Mesenchymal stem cell (in vitro differentiated cells and primary cell): ENCODE measurements around the gene RNF157.
A peak's percentile ranks its signal among the peaks of the same experiment; 100 is the strongest.

Experiments
- DNase-seq: peaks from one replicate; pipeline ENCODE4 v3.0.0-alpha.2; 2013
- H2AFZ ChIP-seq: one replicate; pipeline ENCODE4 v1.6.1; 2013; ENCODE audit warnings: low read depth, mild to moderate bottlenecking, control low read depth, inconsistent platforms, low read length, moderate library complexity
- H2AK5ac ChIP-seq: 2 replicates; pipeline ENCODE4 v1.6.1; 2013; ENCODE audit warnings: low read length, moderate library complexity, mild to moderate bottlenecking, inconsistent platforms; ENCODE audit not compliant: severe bottlenecking
- H2BK120ac ChIP-seq: one replicate; pipeline ENCODE4 v1.6.1; 2013; ENCODE audit warnings: low read depth, mild to moderate bottlenecking, inconsistent platforms, low read length, moderate library complexity
- H2BK12ac ChIP-seq, 2 experiments: one replicate each; pipeline ENCODE4 v1.6.1; 2013; ENCODE audit warnings: inconsistent platforms in 2 of 2, low read length in 2 of 2, mild to moderate bottlenecking in 2 of 2, moderate library complexity in 2 of 2, control low read depth in 1 of 2
- H2BK15ac ChIP-seq: one replicate; pipeline ENCODE4 v1.6.1; 2013; ENCODE audit warnings: mild to moderate bottlenecking, low read depth, inconsistent platforms; ENCODE audit not compliant: poor library complexity, severe bottlenecking
- H2BK5ac ChIP-seq: 2 replicates; pipeline ENCODE4 v1.6.1; 2013; ENCODE audit warnings: low read depth, mild to moderate bottlenecking, low read length, control low read depth, inconsistent platforms; ENCODE audit not compliant: poor library complexity, severe bottlenecking
- H3K14ac ChIP-seq, 2 experiments: one replicate each; pipeline ENCODE4 v1.6.1; 2013; ENCODE audit warnings: inconsistent platforms in 2 of 2, low read length in 2 of 2, control low read depth in 1 of 2, mild to moderate bottlenecking in 1 of 2, moderate library complexity in 1 of 2
- H3K18ac ChIP-seq, 2 experiments: one replicate each; pipeline ENCODE4 v1.6.1; 2013; ENCODE audit warnings: inconsistent platforms in 2 of 2, low read length in 2 of 2, control low read depth in 1 of 2, low read depth in 1 of 2, mild to moderate bottlenecking in 1 of 2
- H3K23ac ChIP-seq, 2 experiments: one replicate each; pipeline ENCODE4 v1.6.1; 2013; ENCODE audit warnings: inconsistent platforms in 2 of 2, low read length in 2 of 2, mild to moderate bottlenecking in 2 of 2, moderate library complexity in 2 of 2, control low read depth in 1 of 2
- H3K27ac ChIP-seq: 2 replicates; pipeline ENCODE4 v1.5.1; 2013; ENCODE audit warnings: mild to moderate bottlenecking, moderate library complexity, low read length, control low read depth, inconsistent platforms; ENCODE audit not compliant: poor library complexity, severe bottlenecking
- H3K27me3 ChIP-seq, 2 experiments: 2 replicates each; pipeline versions ENCODE4 v1.6.1 to v1.7.0; 2013; ENCODE audit warnings: low read length in 2 of 2, mild to moderate bottlenecking in 2 of 2, moderate library complexity in 2 of 2, control low read depth in 1 of 2, inconsistent platforms in 1 of 2; ENCODE audit not compliant: control insufficient read depth in 1 of 2, insufficient read depth in 1 of 2
- H3K36me3 ChIP-seq, 2 experiments: 2 replicates each; pipeline versions ENCODE4 v1.6.1 to v1.7.0; 2013; ENCODE audit warnings: low read length in 2 of 2, control low read depth in 1 of 2, inconsistent platforms in 1 of 2, low read depth in 1 of 2, mild to moderate bottlenecking in 1 of 2; ENCODE audit not compliant: insufficient read depth in 2 of 2, control insufficient read depth in 1 of 2
- H3K4ac ChIP-seq, 2 experiments: one replicate each; pipeline ENCODE4 v1.6.1; 2013; ENCODE audit warnings: inconsistent platforms in 2 of 2, low read length in 2 of 2, mild to moderate bottlenecking in 2 of 2, moderate library complexity in 2 of 2, control low read depth in 1 of 2, low read depth in 1 of 2
- H3K4me1 ChIP-seq: 2 replicates; pipeline ENCODE4 v1.6.1; 2013; ENCODE audit warnings: low read depth, low read length, control low read depth; ENCODE audit not compliant: control insufficient read depth, insufficient read depth
- H3K4me2 ChIP-seq: 2 replicates; pipeline ENCODE4 v1.6.1; 2013; ENCODE audit warnings: low read length, mild to moderate bottlenecking, inconsistent platforms; ENCODE audit not compliant: poor library complexity, severe bottlenecking
- H3K4me3 ChIP-seq, 2 experiments: 2 replicates each; pipeline versions ENCODE4 v1.5.1 to v1.7.0; 2013; ENCODE audit warnings: low read length in 2 of 2, mild to moderate bottlenecking in 2 of 2, control low read depth in 1 of 2, low read depth in 1 of 2; ENCODE audit not compliant: insufficient read depth in 1 of 2
- H3K79me1 ChIP-seq: replicated peaks from 2 replicates; pipeline ENCODE4 v1.6.1; 2013; ENCODE audit warnings: mild to moderate bottlenecking, control low read depth, low read length, inconsistent platforms; ENCODE audit not compliant: poor library complexity, severe bottlenecking
- H3K9ac ChIP-seq: 2 replicates; pipeline ENCODE4 v1.7.0; 2013; ENCODE audit warnings: mild to moderate bottlenecking, low read length, moderate library complexity
- H3K9me3 ChIP-seq: 2 replicates; pipeline ENCODE4 v1.7.0; 2013; ENCODE audit warnings: mild to moderate bottlenecking, low read length; ENCODE audit not compliant: control insufficient read depth
- H4K8ac ChIP-seq: one replicate; pipeline ENCODE4 v1.6.1; 2013; ENCODE audit warnings: inconsistent platforms, mild to moderate bottlenecking, low read length, moderate library complexity
- H4K91ac ChIP-seq: one replicate; pipeline ENCODE4 v1.6.1; 2013; ENCODE audit warnings: mild to moderate bottlenecking, low read length, inconsistent platforms
- WGBS: methylation state at CpG from one replicate; pipeline ENCODE4 v1.1.7; 2013; ENCODE audit warnings: mixed read lengths; 5-methylcytosine and 5-hydroxymethylcytosine counted together

Gene RNF157

GRCh38 chr17:76243826-76244679 lies 3.8 kb upstream of the RNF157 start:
- WGBS, result 90% methylated on average over 12 of the region's 12 CpGs
- Histone ChIP-seq H3K9ac (no peak overlapping the region), H3K4me1 (peaks cover 18% of the 10 kb centered on the region), H3K36me3 (no peaks in the 10 kb centered on the region), H3K79me1 (peaks cover 3% of the 10 kb centered on the region), H2AFZ (no peak overlapping the region), H3K4me3 (no peak overlapping the region), H4K8ac (no peak overlapping the region), H3K4ac (no peak overlapping the region), H3K27me3 (peaks cover 0 to 37% of the 10 kb centered on the region in 2 experiments), H4K91ac (no peak overlapping the region), H2BK15ac (no peak overlapping the region), H2AK5ac (peak overlapping the region; percentile 18), H2BK12ac (no peak overlapping the region), H2BK5ac (no peak overlapping the region), H3K23ac (no peak overlapping the region), H3K4me2 (no peak overlapping the region), H3K9me3 (no peaks in the 10 kb centered on the region), H2BK120ac (no peak overlapping the region), H3K14ac (no peak overlapping the region), H3K18ac (no peak overlapping the region), H3K27ac (no peak overlapping the region)
- DNase-seq, result no peak

DNA sequence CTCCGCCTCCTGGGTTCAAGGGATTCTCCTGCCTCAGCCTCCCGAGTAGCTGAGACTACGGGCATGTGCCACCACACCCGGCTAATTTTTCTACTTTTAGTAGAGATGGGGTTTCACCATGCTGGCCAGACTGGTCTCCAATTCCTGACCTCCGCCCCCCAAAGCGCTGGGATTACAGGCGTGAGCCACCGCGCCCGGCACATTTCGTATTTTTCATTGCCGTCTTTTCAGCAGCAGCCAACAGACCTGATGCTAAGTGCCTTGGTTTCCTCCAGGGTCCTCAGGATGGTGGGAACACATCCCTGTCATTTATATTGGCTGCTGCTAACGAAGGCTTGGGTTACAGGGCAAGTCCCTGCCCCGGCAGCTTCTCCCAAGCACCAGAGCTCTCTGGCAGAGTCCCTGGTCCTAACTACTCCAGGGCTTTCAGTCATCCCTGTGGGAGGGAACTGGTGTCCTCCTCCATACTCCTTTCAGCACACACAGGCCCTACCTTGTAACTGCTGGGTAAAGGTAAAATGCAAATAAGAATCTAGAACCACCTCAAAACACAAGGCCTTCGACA lies 1.5 kb upstream of the RNF157 start:
- H3K27me3 ChIP-seq, result peaks cover 0 to 38% of the 10 kb centered on the region in 2 experiments
- no peak overlapping the region for H3K18ac ChIP-seq
- no peak overlapping the region for H3K4ac ChIP-seq
- no peak overlapping the region for H2BK5ac ChIP-seq
- H3K79me1 ChIP-seq, result peaks cover 3% of the 10 kb centered on the region
- no peak overlapping the region for H3K4me2 ChIP-seq
- H2BK12ac ChIP-seq, result no peak overlapping the region
- peak overlapping the region; percentile 66 for H2AK5ac ChIP-seq
- no peak for DNase-seq
- H3K4me1 ChIP-seq, result peaks cover 22% of the 10 kb centered on the region
- WGBS, result 97% methylated on average over 15 of the region's 15 CpGs
- H2BK120ac ChIP-seq, result no peak overlapping the region
- peak overlapping the region; percentile 86 for H3K9ac ChIP-seq
- H4K8ac ChIP-seq, result peak overlapping the region; percentile 19
- H2AFZ ChIP-seq, result no peak overlapping the region
- H2BK15ac ChIP-seq, result no peak overlapping the region
- H3K9me3 ChIP-seq, result no peaks in the 10 kb centered on the region
- H3K36me3 ChIP-seq, result no peaks in the 10 kb centered on the region
- H3K23ac ChIP-seq, result no peak overlapping the region
- no peak overlapping the region for H3K4me3 ChIP-seq
- H3K27ac ChIP-seq, result no peak overlapping the region
- H3K14ac ChIP-seq, result no peak overlapping the region
- no peak overlapping the region for H4K91ac ChIP-seq

- Histone ChIP-seq H3K18ac (peak overlapping the region in 1 of 2 experiments; percentile 53), H3K27me3 (peaks cover 0 to 37% of the 10 kb centered on the region in 2 experiments), H4K8ac (peak overlapping the region; percentile 87), H2BK120ac (no peak overlapping the region), H2AFZ (peak overlapping the region; percentile 91), H3K4me2 (peak overlapping the region; percentile 58), H3K27ac (no peak overlapping the region), H3K4ac (no peak overlapping the region), H3K23ac (no peak overlapping the region), H3K36me3 (no peaks in the 10 kb centered on the region), H4K91ac (no peak overlapping the region), H3K9ac (peak overlapping the region; percentile 86), H3K9me3 (no peaks in the 10 kb centered on the region), H3K4me1 (peaks cover 20% of the 10 kb centered on the region), H2AK5ac (no peak overlapping the region), H2BK5ac (no peak overlapping the region), H3K4me3 (peak overlapping the region; percentile 72 to 87), H2BK15ac (no peak overlapping the region), H3K14ac (no peak overlapping the region), H2BK12ac (no peak overlapping the region), H3K79me1 (peaks cover 3% of the 10 kb centered on the region)
- no peak for DNase-seq
- WGBS, result 42% methylated on average over 7 of the region's 12 CpGs
These were observed 878 bp upstream of the RNF157 start for GRCh38 chr17:76241204-76241538.

DNA sequence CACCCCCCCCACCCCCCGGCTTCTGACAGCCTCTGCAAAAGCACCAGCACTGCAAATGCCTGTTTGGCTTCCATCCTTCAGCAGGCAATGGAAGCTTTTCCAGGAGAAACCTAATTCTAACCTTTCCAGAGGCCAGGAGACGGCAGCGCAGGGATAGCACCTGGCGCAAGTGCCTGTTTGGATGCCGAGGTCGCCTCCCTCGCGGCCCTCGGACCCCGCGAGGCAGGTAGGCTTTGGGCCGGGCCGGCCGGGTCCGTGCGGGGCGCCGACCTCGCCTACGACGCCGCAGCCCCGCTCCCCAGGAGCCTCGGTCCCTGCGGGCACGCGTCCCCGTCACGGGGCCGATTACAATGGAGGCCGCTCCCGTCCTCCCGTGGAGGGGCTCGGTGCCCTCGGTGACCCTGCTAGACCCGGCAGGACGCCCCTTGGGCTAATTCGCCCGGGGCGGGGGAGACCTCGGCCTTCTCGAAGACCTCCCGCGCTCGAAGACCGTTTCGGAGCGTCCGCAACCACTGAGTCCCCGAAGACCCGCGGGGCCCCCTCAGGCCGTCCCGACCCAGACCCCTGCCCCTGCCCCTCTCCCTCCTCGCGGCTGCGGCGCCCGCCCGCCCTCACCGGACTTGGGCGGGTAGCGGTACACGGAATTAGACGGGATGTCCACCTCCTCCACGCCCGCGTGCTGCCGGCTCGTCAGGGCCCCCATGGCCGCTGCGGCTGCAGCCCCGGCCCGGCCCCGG lies 587 bp downstream of the RNF157 start:
- Histone ChIP-seq H3K4ac (no peak overlapping the region), H4K91ac (peak overlapping the region; percentile 45), H3K18ac (peak overlapping the region; percentile 18 to 48), H3K14ac (peak overlapping the region in 1 of 2 experiments; percentile 66), H3K27me3 (peaks cover 0 to 34% of the 10 kb centered on the region in 2 experiments), H2BK15ac (peak overlapping the region; percentile 99), H3K4me3 (peak overlapping the region; percentile 46 to 72), H2AFZ (no peak overlapping the region), H3K9me3 (no peaks in the 10 kb centered on the region), H3K79me1 (peaks cover 3% of the 10 kb centered on the region), H3K23ac (peak overlapping the region in 1 of 2 experiments; percentile 34), H2BK120ac (no peak overlapping the region), H2BK12ac (peak overlapping the region in 1 of 2 experiments; percentile 26), H3K36me3 (no peaks in the 10 kb centered on the region), H3K4me1 (peaks cover 20% of the 10 kb centered on the region), H2AK5ac (no peak overlapping the region), H3K4me2 (peak overlapping the region; percentile 93), H3K27ac (no peak overlapping the region), H4K8ac (peak overlapping the region; percentile 87), H3K9ac (no peak overlapping the region), H2BK5ac (no peak overlapping the region)
- no peak for DNase-seq
- WGBS, result 3% methylated on average over 53 of the region's 75 CpGs
